Tibial nerve (tissue), 4 donors: Measurements from ENCODE around the gene PRRG2. TPM values are rescaled to one million over a fixed set of nuclear protein-coding genes. Genes with fewer than 3 reads are reported as not detected.
A peak's percentile ranks its signal among the peaks of the same experiment; 100 is the strongest.

ENCODE experiments used
- DNase-seq, 2 donors: peaks; one replicate each; pipeline ENCODE4 v3.0.0-alpha.2; 2019; ENCODE audit warnings: low spot score in 2 of 2
- H3K27ac ChIP-seq, 4 donors: fragments of 200-600 bp; sonication (generic) in 3 of 4; one replicate each; pipeline ENCODE4 v1.5.1; 2017 to 2019; ENCODE audit warnings: mild to moderate bottlenecking in 1 of 4
- H3K27me3 ChIP-seq, 2 donors: fragments of 200-600 bp; sonication (generic) in 1 of 2; one replicate each; pipeline versions ENCODE4 v1.5.1 to v1.6.0; 2017 to 2019
- H3K36me3 ChIP-seq, 3 donors: fragments of 200-600 bp; sonication (generic); one replicate each; pipeline ENCODE4 v1.5.1; 2018 to 2019
- H3K4me1 ChIP-seq, 4 donors: fragments of 200-600 bp; sonication (generic) in 3 of 4; one replicate each; pipeline ENCODE4 v1.5.1; 2017 to 2019
- H3K4me3 ChIP-seq, 4 donors: fragments of 200-600 bp; sonication (generic) in 3 of 4; one replicate each; pipeline ENCODE4 v1.5.1; 2017 to 2019; ENCODE audit warnings: mild to moderate bottlenecking in 1 of 4, moderate library complexity in 1 of 4
- H3K9me3 ChIP-seq, 4 donors: fragments of 200-600 bp; sonication (generic) in 3 of 4; one replicate each; pipeline ENCODE4 v1.5.1; 2017 to 2019
- CTCF ChIP-seq, 5 experiments: fragments of 200-600 bp in 3 of 5; fragments of 450-650 bp in 2 of 5; sonication (generic) in 3 of 5; IDR thresholded peaks; one replicate each; pipeline ENCODE4 v1.5.1; 2016 to 2019; ENCODE audit warnings: antibody characterized with exemption in 5 of 5, mild to moderate bottlenecking in 3 of 5, moderate library complexity in 2 of 5
- EP300 ChIP-seq, 2 donors: sonication (generic); formaldehyde crosslinking; IDR thresholded peaks; one replicate each; pipeline ENCODE4 v1.6.1; 2017; ENCODE audit warnings: antibody characterized with exemption in 2 of 2, mild to moderate bottlenecking in 1 of 2
- POLR2A ChIP-seq, 2 donors: fragments of 450-650 bp; IDR thresholded peaks; one replicate each; pipeline ENCODE4 v1.6.1; 2017; ENCODE audit warnings: antibody characterized with exemption in 2 of 2, mild to moderate bottlenecking in 2 of 2, moderate library complexity in 2 of 2
- WGBS, 2 donors: methylation state at CpG; one replicate each; pipeline ENCODE4 v1.1.5; 2018; 5-methylcytosine and 5-hydroxymethylcytosine counted together
- total RNA-seq, 4 donors: library from RNA; depleted of rRNA; stranded (reverse); fragments of >200 nt; gene quantifications; one replicate each; pipeline ENCODE4 v1.1.0, GENCODE V29; 2016

Gene PRRG2
- total RNA-seq, 4 donors from 2014 or later = 0.42 to 0.78 (median 0.44) TPM; not detected in 1

- H3K27me3 ChIP-seq = no peaks in the 10 kb centered on the region
- TF ChIP-seq EP300 (IDR thresholded peaks at IDR 0.05) (no peak), POLR2A (IDR thresholded peaks at IDR 0.05) (no peak), CTCF (IDR thresholded peaks at IDR 0.05) (no peak)
Observed at GRCh38 chr19:49557641-49558325, 23.3 kb upstream of the PRRG2 start.

GRCh38 chr19:49558591-49558990 lies 22.5 kb upstream of the PRRG2 start:
- H3K27me3 ChIP-seq = no peaks in the 10 kb centered on the region
- no peak for DNase-seq
- peaks cover 0 to 66% (median 22%) of the 10 kb centered on the region in 3 donors for H3K36me3 ChIP-seq
- no peak overlapping the region for H3K4me3 ChIP-seq
- no peaks in the 10 kb centered on the region for H3K9me3 ChIP-seq
- H3K4me1 ChIP-seq = peaks cover 0 to 43% (median 17%) of the 10 kb centered on the region in 4 donors
- peak overlapping the region in 1 of 4 donors; percentile 77 for H3K27ac ChIP-seq
- TF ChIP-seq EP300 (IDR thresholded peaks at IDR 0.05) (no peak), POLR2A (IDR thresholded peaks at IDR 0.05) (no peak)
- WGBS, 2 donors = 89 to 91% methylated on average over 7 of the region's 7 CpGs

More at GRCh38 chr19:49557641-49558325, 23.3 kb upstream of the PRRG2 start:
- Histone ChIP-seq H3K36me3 (peaks cover 0 to 66% (median 22%) of the 10 kb centered on the region in 3 donors), H3K27ac (no peak overlapping the region), H3K4me1 (peaks cover 0 to 45% (median 14%) of the 10 kb centered on the region in 4 donors), H3K4me3 (no peak overlapping the region), H3K9me3 (no peaks in the 10 kb centered on the region)
- WGBS, 2 donors = 91% methylated on average over 18 of the region's 18 CpGs
- no peak for DNase-seq

- Histone ChIP-seq H3K4me1 (peaks cover 0 to 38% (median 18%) of the 10 kb centered on the region in 4 donors), H3K9me3 (no peaks in the 10 kb centered on the region), H3K27ac (peak overlapping the region in 2 of 4 donors; percentile 68 to 77), H3K27me3 (no peaks in the 10 kb centered on the region), H3K36me3 (peaks cover 0 to 60% (median 22%) of the 10 kb centered on the region in 3 donors), H3K4me3 (no peak overlapping the region)
- 90 to 96% methylated on average over 3 of the region's 3 CpGs for WGBS, 2 donors
- TF ChIP-seq CTCF (IDR thresholded peaks at IDR 0.05) (no peak), POLR2A (IDR thresholded peaks at IDR 0.05) (no peak), EP300 (IDR thresholded peaks at IDR 0.05) (no peak)
- no peak for DNase-seq
Observed at GRCh38 chr19:49559443-49559842, 21.7 kb upstream of the PRRG2 start.

GRCh38 chr19:49559928-49560327 lies 21.2 kb upstream of the PRRG2 start:
- Histone ChIP-seq H3K4me1 (peaks cover 0 to 38% (median 18%) of the 10 kb centered on the region in 4 donors), H3K36me3 (peaks cover 0 to 56% (median 22%) of the 10 kb centered on the region in 3 donors), H3K4me3 (no peak overlapping the region), H3K9me3 (no peaks in the 10 kb centered on the region), H3K27ac (peak overlapping the region in 2 of 4 donors; percentile 68 to 77), H3K27me3 (no peaks in the 10 kb centered on the region)
- DNase-seq = no peak
- TF ChIP-seq CTCF (IDR thresholded peaks at IDR 0.05) (no peak), POLR2A (IDR thresholded peaks at IDR 0.05) (no peak), EP300 (IDR thresholded peaks at IDR 0.05) (no peak)
- 53 to 56% methylated on average over 15 of the region's 15 CpGs for WGBS, 2 donors

- no peak for TF ChIP-seq CTCF (IDR thresholded peaks at IDR 0.05)
- TF ChIP-seq EP300 (IDR thresholded peaks at IDR 0.05) = peak in 1 of 2 donors; percentile 31
- peak in 1 of 2 donors; percentile 61 for DNase-seq
- peaks cover 0 to 41% (median 18%) of the 10 kb centered on the region in 4 donors for H3K4me1 ChIP-seq
- H3K27ac ChIP-seq = peak overlapping the region in 2 of 4 donors; percentile 68 to 77
- H3K4me3 ChIP-seq = no peak overlapping the region
- H3K36me3 ChIP-seq = peaks cover 0 to 51% (median 22%) of the 10 kb centered on the region in 3 donors
- WGBS, 2 donors = 62 to 66% methylated on average over 15 of the region's 15 CpGs
- no peaks in the 10 kb centered on the region for H3K9me3 ChIP-seq
- no peaks in the 10 kb centered on the region for H3K27me3 ChIP-seq
Observed at GRCh38 chr19:49560358-49560900, 20.7 kb upstream of the PRRG2 start.
